Measurements from ENCODE around the gene LMLN. TPM values are rescaled to one million over a fixed set of nuclear protein-coding genes. Genes with fewer than 3 reads are reported as not detected.

Gene LMLN
- total RNA-seq, 1 donor from 2014 or later = 18.9 TPM

DNA sequence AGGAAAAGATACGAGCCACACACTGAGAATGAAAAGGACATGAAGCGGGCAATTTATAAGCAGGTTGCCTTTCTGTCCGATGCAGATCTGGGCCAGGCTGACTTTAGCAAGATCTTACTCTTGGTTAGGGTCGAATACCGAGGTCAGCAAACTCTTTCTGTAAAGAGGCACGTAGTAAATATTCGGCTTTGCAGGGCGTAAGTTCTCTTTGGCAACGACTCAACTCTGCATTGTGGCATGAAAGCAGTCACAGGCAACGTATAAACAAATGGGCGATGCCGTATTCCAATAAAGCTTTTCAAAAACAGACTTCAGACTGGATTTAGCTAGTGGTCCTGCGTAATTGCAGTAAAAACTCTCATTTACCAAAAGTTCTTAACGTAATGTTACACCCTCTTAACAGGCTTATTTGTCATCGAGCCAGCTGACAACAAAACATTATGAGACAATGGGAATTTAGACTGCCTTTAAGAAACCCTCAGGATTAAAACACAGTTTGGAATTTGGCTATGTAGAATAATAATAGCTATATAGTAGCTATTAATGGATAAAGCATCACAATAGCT lies 23.1 kb upstream of the LMLN start:
- no peak for TF ChIP-seq POLR2A (IDR thresholded peaks at IDR 0.05)
- no peaks in the 10 kb centered on the region for H3K27me3 ChIP-seq
- no peak overlapping the region for H3K27ac ChIP-seq
- no peaks in the 10 kb centered on the region for H3K9me3 ChIP-seq
- no peak overlapping the region for H3K4me3 ChIP-seq
- no peaks in the 10 kb centered on the region for H3K36me3 ChIP-seq
- DNase-seq (ENCODE audit: extremely low spot score in 2 of 2) = no peak
- intact Hi-C loops (cut with DNase I) = no loop called here
- H3K4me1 ChIP-seq = no peaks in the 10 kb centered on the region

DNA sequence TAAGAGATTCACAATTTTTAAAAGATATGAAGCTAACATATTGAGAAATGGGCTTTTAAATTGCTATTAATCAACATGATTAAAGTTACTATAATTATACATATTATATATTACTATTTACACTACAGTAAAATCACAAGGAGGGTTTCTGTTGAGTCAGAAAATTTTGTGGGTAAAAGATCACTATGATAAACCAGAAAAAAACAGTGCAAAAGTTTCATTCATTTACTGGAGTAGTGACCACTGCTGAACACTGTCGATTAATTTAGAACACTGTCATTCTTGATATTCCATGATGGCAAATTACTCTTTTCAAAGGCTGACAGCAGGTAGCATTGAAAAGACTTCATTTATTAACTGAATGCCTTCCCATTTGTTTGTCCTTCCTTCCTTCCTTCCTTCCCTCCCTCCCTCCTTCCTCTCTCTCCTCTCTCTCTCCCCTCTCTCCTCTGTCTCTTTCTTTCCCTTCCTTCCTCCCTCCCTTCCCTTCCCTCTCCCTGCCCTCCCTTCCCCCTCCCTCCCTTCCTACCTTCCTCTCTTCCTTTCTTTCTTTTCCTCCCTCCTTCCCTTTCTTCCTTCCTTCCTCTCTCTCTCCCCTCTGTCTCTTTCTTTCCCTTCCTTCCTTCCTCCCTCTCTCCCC lies 19.2 kb upstream of the LMLN start:
- TF ChIP-seq, protein P1, sequence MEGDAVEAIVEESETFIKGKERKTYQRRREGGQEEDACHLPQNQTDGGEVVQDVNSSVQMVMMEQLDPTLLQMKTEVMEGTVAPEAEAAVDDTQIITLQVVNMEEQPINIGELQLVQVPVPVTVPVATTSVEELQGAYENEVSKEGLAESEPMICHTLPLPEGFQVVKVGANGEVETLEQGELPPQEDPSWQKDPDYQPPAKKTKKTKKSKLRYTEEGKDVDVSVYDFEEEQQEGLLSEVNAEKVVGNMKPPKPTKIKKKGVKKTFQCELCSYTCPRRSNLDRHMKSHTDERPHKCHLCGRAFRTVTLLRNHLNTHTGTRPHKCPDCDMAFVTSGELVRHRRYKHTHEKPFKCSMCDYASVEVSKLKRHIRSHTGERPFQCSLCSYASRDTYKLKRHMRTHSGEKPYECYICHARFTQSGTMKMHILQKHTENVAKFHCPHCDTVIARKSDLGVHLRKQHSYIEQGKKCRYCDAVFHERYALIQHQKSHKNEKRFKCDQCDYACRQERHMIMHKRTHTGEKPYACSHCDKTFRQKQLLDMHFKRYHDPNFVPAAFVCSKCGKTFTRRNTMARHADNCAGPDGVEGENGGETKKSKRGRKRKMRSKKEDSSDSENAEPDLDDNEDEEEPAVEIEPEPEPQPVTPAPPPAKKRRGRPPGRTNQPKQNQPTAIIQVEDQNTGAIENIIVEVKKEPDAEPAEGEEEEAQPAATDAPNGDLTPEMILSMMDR (IDR thresholded peaks at IDR 0.05) = no peak
- no peak for TF ChIP-seq POLR2AphosphoS5 (IDR thresholded peaks at IDR 0.05; ENCODE audit: insufficient read depth in 1 of 2, low read depth in 1 of 2)
- TF ChIP-seq POLR2A (IDR thresholded peaks at IDR 0.05) = no peak
- H3K4me1 ChIP-seq = no peaks in the 10 kb centered on the region
- intact Hi-C loops (cut with DNase I) = no loop called here
- no peak overlapping the region for H3K27ac ChIP-seq
- no peaks in the 10 kb centered on the region for H3K36me3 ChIP-seq
- no peak for DNase-seq (ENCODE audit: extremely low spot score in 2 of 2)
- H3K9me3 ChIP-seq = no peaks in the 10 kb centered on the region
- H3K4me3 ChIP-seq = no peak overlapping the region
- no peaks in the 10 kb centered on the region for H3K27me3 ChIP-seq

DNA sequence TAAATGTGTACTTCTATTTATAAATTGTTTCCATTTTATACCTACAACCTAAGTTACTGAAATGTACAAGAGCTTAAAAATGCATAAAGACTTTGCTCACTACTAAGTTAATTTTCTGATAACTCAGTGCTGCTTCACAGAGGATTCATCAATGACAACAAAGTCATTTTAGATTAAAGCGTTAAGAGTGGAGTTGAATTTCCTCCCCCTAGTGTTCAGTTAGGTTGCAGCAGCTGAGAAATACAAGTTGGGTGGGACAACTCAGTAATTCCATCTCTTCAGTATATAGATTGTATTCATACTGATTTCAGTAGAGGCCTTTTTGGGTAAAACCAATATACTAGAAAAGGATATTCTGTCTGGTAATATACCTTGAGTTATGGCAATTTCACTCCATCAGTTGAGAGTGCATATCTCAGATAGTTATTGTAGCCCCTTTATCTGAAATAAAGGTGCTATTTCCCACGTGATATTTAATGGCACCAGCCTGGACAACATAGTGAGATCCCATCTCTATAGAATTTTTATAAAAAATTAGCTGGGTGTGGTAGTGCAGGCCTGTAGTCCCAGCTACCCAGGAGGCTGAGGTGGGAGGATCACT lies 17.0 kb upstream of the LMLN start:
- H3K4me1 ChIP-seq = no peaks in the 10 kb centered on the region
- H3K27me3 ChIP-seq = no peaks in the 10 kb centered on the region
- TF ChIP-seq POLR2A (IDR thresholded peaks at IDR 0.05) (no peak), POLR2AphosphoS5 (IDR thresholded peaks at IDR 0.05; ENCODE audit: insufficient read depth in 1 of 2, low read depth in 1 of 2) (no peak)
- TF ChIP-seq, protein P1 (IDR thresholded peaks at IDR 0.05) = peak in 2 of 3 experiments; percentile 29 to 58
- H3K9me3 ChIP-seq = no peaks in the 10 kb centered on the region
- H3K36me3 ChIP-seq = no peaks in the 10 kb centered on the region
- H3K27ac ChIP-seq = no peak overlapping the region
- H3K4me3 ChIP-seq = no peak overlapping the region
- DNase-seq (ENCODE audit: extremely low spot score in 2 of 2) = no peak
- intact Hi-C loops (cut with DNase I) = no loop called here

GRCh38 chr3:197949191-197949777 lies 10.7 kb upstream of the LMLN start:
- H3K9me3 ChIP-seq = no peaks in the 10 kb centered on the region
- H3K4me1 ChIP-seq = peaks cover 43% of the 10 kb centered on the region
- intact Hi-C loops (cut with DNase I) = no loop called here
- H3K27ac ChIP-seq = peak overlapping the region; percentile 79
- peaks cover 0 to 31% of the 10 kb centered on the region in 2 donors for H3K36me3 ChIP-seq
- TF ChIP-seq, protein P1 (IDR thresholded peaks at IDR 0.05) = no peak
- TF ChIP-seq POLR2A (IDR thresholded peaks at IDR 0.05) (no peak), POLR2AphosphoS5 (IDR thresholded peaks at IDR 0.05; ENCODE audit: insufficient read depth in 1 of 2, low read depth in 1 of 2) (no peak)
- H3K4me3 ChIP-seq = peak overlapping the region; percentile 51 to 65
- DNase-seq (ENCODE audit: extremely low spot score in 2 of 2) = no peak
- no peaks in the 10 kb centered on the region for H3K27me3 ChIP-seq

DNA sequence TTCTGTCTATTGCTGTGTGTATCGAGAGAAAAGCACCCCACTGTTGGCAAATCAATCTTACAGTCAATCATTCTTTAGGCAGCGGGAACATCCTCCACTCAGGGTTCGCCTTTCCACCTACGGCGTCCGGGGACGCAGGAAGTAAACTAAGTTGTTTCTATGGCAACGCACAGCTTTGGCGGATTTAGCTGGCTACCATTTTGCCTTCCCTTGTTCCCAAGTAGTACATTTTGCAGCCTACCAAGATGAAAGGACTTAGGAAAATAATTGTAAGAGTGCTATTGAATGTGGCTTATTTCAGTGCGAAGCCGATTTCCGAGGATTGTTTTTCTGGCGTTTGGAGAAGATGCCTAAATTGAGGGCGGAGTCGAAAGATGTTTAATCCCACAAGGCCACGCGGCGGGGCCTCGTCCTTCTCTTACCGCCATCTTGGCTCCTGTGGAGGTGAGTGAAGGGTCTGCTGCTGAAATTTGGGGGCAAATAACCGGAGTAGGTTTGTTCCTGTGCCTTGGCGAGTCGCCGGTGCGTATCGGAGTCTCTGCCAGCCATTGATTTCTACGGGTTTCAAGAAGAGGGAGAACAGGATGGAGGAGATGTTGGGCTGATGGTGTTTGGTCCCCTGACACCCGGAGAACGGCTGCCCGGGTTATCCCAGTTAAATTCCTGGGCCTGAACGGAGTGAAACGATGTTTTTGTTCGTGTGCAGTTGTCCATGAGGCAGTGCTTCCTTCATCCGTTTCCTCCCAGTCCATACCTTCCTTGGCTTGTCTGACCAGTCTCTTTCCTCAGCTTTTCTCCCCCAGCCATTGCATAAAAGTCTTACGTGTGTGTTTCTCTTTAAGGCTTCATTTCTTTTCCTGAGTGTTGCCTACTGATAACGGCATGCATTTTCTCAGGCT lies 10.0 kb upstream of the LMLN start, which contains the start of gene RPL35A:
Gene RPL35A (plus strand): TSS at position 413 of the 899 bp plus-strand sequence. CDS start 778 bp downstream, outside the sequence.
- Histone ChIP-seq H3K27ac (peak within 1 kb of the TSS; percentile 79), H3K4me1 (peaks cover 44% of the 10 kb centered on the region), H3K27me3 (no peaks in the 10 kb centered on the region), H3K36me3 (peaks cover 0 to 38% of the 10 kb centered on the region in 2 donors), H3K9me3 (no peaks in the 10 kb centered on the region), H3K4me3 (peak within 1 kb of the TSS; percentile 51 to 65)
- TF ChIP-seq POLR2A (IDR thresholded peaks at IDR 0.05) (peak in 1 of 2 donors; percentile 80), POLR2AphosphoS5 (IDR thresholded peaks at IDR 0.05; ENCODE audit: insufficient read depth in 1 of 2, low read depth in 1 of 2) (peak; percentile 94 to 98)
- TF ChIP-seq, protein P1 (IDR thresholded peaks at IDR 0.05) = no peak
- intact Hi-C loops (cut with DNase I) = no loop called here
- DNase-seq (ENCODE audit: extremely low spot score in 2 of 2) = peak in 1 of 2 donors; percentile 92
